ENCODE measurements around the gene MYO5B. TPM values are rescaled to one million over a fixed set of nuclear protein-coding genes. Genes with fewer than 3 reads are reported as not detected.

MYO5B gene
- total RNA-seq, 2 experiments from 2014 or later, result not detected

GRCh38 chr18:50105027-50105426 is 89.9 kb downstream of the MYO5B start:
- Histone ChIP-seq H3K36me3 (ENCODE audit: insufficient read depth, low read length) (no peaks in the 10 kb centered on the region), H3K27ac (ENCODE audit: low read depth in 1 of 2, low read length in 2 of 2) (no peak overlapping the region), H3K4me3 (ENCODE audit: low read length) (no peak overlapping the region), H3K9me3 (ENCODE audit: control insufficient read depth in 1 of 2, insufficient read depth in 1 of 2, low read length in 2 of 2) (no peaks in the 10 kb centered on the region), H3K27me3 (ENCODE audit: control insufficient read depth in 1 of 2, insufficient read depth in 2 of 2, low read length in 2 of 2) (peaks cover 6 to 10% of the 10 kb centered on the region in 2 experiments), H3K4me1 (ENCODE audit: insufficient read depth, low read length) (no peaks in the 10 kb centered on the region)
- Mint-ChIP-seq H3K4me1 (ENCODE audit: low read depth) (no peaks in the 10 kb centered on the region), H3K4me3 (no peak overlapping the region), H3K27ac (no peak overlapping the region), H3K9me3 (no peaks in the 10 kb centered on the region), H3K36me3 (ENCODE audit: low read depth) (no peaks in the 10 kb centered on the region), H3K27me3 (peaks cover 48% of the 10 kb centered on the region)
- intact Hi-C loops (cut with DNase I, micrococcal nuclease), result no loop called here
- DNase-seq (no peak), ATAC-seq (ENCODE audit: poor library complexity) (no peak)
- ChIA-PET POLR2A (no interaction called here), CTCF (no interaction called here)
- no peak for TF ChIP-seq CTCF (IDR thresholded peaks at IDR 0.05)

- ATAC-seq (ENCODE audit: poor library complexity), result no peak
- H3K27ac Mint-ChIP-seq, result no peak overlapping the region
- H3K9me3 Mint-ChIP-seq, result no peaks in the 10 kb centered on the region
- no peaks in the 10 kb centered on the region for H3K36me3 Mint-ChIP-seq (ENCODE audit: low read depth)
- no peak for TF ChIP-seq CTCF (IDR thresholded peaks at IDR 0.05)
- Histone ChIP-seq H3K27me3 (ENCODE audit: control insufficient read depth in 1 of 2, insufficient read depth in 2 of 2, low read length in 2 of 2) (peaks cover 6 to 10% of the 10 kb centered on the region in 2 experiments), H3K4me3 (ENCODE audit: low read length) (no peak overlapping the region), H3K36me3 (ENCODE audit: insufficient read depth, low read length) (no peaks in the 10 kb centered on the region), H3K27ac (ENCODE audit: low read depth in 1 of 2, low read length in 2 of 2) (no peak overlapping the region), H3K4me1 (ENCODE audit: insufficient read depth, low read length) (no peaks in the 10 kb centered on the region), H3K9me3 (ENCODE audit: control insufficient read depth in 1 of 2, insufficient read depth in 1 of 2, low read length in 2 of 2) (no peaks in the 10 kb centered on the region)
- intact Hi-C loops (cut with DNase I, micrococcal nuclease), result no loop called here
- POLR2A ChIA-PET, result no interaction called here
- CTCF ChIA-PET, result no interaction called here
- DNase-seq, result no peak
- H3K27me3 Mint-ChIP-seq, result peaks cover 48% of the 10 kb centered on the region
- H3K4me3 Mint-ChIP-seq, result no peak overlapping the region
- no peaks in the 10 kb centered on the region for H3K4me1 Mint-ChIP-seq (ENCODE audit: low read depth)
These were observed 90.5 kb downstream of the MYO5B start for GRCh38 chr18:50104421-50104820.

GRCh38 chr18:50099725-50100407 is 95.1 kb downstream of the MYO5B start:
- H3K36me3 ChIP-seq (ENCODE audit: insufficient read depth, low read length), result no peaks in the 10 kb centered on the region
- peaks cover 4 to 6% of the 10 kb centered on the region in 2 experiments for H3K27me3 ChIP-seq (ENCODE audit: control insufficient read depth in 1 of 2, insufficient read depth in 2 of 2, low read length in 2 of 2)
- H3K4me3 Mint-ChIP-seq, result no peak overlapping the region
- H3K4me1 Mint-ChIP-seq (ENCODE audit: low read depth), result no peaks in the 10 kb centered on the region
- no peak overlapping the region for H3K4me3 ChIP-seq (ENCODE audit: low read length)
- no peak overlapping the region for H3K27ac ChIP-seq (ENCODE audit: low read depth in 1 of 2, low read length in 2 of 2)
- H3K9me3 ChIP-seq (ENCODE audit: control insufficient read depth in 1 of 2, insufficient read depth in 1 of 2, low read length in 2 of 2), result no peaks in the 10 kb centered on the region
- peaks cover 48% of the 10 kb centered on the region for H3K27me3 Mint-ChIP-seq
- ChIA-PET CTCF (interaction anchor here (0.5 kb wide), 1 partner anchor 637 kb away, joined by 3 read pairs; no protein-coding TSS in a partner anchor), POLR2A (no interaction called here)
- DNase-seq (no peak), ATAC-seq (ENCODE audit: poor library complexity) (no peak)
- no peaks in the 10 kb centered on the region for H3K36me3 Mint-ChIP-seq (ENCODE audit: low read depth)
- no peak overlapping the region for H3K27ac Mint-ChIP-seq
- no peaks in the 10 kb centered on the region for H3K9me3 Mint-ChIP-seq
- no peak for TF ChIP-seq CTCF (IDR thresholded peaks at IDR 0.05)
- H3K4me1 ChIP-seq (ENCODE audit: insufficient read depth, low read length), result no peaks in the 10 kb centered on the region
- intact Hi-C loops (cut with DNase I, micrococcal nuclease), result no loop called here
